EL (cell line): ENCODE results near the gene RAP1GAP2.
"Not testable (repeated sequence)": the region's sequence is repeated elsewhere in the genome, so short reads cannot be mapped to it uniquely, and the experiment has no call there.

Source experiments
- DNase-seq: peaks from one replicate; pipeline ENCODE4 v3.0.0-alpha.2; 2016

Gene RAP1GAP2

DNA sequence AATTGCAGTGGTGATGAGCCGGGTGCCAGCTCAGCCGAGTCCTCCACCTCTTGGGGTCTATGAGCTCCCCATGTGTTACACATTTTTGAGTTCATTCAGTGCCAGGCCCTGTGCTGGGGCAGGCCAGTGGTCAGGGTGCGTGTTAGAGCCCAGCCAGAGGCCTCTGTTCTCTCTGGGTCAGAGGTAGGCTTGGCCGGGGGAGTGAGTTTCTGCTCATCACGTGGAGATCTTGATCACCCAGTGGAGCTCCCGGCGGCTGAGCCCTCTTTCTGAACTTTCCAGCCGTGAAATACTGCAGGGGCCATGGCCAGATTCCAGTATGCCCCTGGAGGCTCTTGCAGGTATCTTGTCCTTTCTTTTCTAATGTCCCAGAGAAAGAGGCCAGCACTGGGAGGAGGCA, 93.0 kb downstream of the RAP1GAP2 start:
- no peak for DNase-seq

DNA sequence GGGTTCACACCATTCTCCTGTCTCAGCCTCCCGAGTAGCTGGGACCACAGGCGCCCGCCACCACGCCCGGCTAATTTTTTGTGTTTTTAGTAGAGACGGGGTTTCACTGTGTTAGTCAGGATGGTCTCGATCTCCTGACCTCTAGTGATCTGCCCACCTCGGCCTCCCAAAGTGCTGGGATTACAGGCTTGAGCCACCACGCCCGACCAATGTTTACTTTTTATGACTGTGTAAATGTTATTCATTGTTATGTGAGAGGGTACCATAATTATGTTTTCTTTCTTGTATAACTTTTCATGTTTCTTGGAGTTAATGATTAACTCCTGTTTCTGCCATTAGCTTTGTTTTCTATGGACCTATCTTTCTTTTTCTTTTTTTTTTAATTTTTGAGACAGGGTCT, 94.5 kb downstream of the RAP1GAP2 start:
- not testable (repeated sequence) for DNase-seq

DNA sequence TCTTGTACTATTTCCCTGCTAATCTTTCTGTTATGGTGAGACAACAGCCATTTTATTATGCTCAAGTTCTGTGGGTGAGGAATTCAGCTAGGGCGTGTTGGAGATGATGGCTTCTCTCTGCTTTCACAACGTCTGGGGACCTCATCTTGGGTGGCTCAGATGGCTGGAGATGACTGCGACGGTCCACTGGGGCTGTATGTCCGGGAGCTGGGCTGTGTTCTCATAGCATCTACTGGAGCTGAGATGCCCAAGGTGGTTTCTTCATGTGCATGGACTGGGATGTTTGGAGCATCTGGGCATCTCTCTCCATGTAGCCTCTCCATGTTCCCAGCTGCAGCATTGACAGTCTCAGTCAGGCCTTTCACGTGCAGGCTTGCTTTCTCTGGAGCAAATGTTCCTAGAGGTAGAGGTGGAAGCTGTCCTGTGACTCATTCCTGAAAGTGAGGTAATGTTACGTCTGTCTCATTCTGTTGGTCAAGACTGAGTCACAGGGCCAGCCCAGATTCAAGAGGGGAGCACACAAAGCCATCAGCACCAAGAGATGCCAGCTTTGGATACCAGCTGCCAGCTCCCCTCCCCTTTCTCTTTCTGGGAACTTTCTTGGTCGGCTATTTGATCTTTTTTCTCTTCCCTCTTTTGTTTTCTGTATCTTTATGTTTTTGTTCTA, 96.2 kb downstream of the RAP1GAP2 start:
- peak; percentile 87 for DNase-seq

DNA sequence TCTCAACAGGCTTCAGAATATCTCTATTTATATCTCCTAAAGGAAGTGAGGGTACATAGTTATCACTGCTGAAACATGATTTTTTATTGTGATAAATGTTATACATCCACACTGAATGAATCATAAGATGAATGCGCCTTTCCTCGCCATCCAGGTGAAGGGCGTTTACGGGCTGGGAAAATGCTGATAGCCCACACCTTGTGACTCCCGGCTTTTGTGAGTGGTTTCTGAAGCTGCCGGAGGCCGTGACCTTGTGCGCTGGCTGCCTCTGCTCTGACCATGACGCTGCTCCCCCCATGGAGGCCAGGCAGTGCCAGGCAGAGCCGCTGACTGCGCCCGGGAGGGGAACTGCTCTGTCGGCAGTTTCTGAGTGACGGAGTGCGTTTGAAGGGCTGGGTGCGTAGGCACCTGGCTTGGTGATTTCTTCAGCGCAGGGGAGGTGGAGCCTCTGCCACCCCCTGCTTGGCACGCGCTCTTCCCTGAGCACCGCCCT, 97.2 kb downstream of the RAP1GAP2 start:
- no peak for DNase-seq

DNA sequence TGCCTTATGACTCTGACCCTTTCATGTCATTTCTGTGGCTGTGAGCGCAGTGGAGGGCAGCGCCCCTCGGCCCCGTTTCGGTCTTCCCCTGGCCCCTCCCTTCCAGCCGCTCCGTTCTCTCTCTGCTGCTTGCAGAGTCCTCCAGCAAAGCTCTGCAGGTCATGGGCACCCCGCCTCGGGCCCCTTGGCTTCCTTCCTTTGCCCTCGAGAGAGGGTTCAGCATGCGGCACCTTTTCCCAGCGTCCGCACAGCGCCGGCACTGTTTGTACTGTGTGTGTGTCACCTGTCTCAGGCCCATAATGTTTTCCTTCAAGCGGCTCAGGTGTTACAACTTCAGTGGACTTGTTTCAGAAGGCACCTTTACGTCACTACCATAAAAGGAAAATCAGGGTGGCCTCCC, 98.5 kb downstream of the RAP1GAP2 start:
- DNase-seq, result no peak

DNA sequence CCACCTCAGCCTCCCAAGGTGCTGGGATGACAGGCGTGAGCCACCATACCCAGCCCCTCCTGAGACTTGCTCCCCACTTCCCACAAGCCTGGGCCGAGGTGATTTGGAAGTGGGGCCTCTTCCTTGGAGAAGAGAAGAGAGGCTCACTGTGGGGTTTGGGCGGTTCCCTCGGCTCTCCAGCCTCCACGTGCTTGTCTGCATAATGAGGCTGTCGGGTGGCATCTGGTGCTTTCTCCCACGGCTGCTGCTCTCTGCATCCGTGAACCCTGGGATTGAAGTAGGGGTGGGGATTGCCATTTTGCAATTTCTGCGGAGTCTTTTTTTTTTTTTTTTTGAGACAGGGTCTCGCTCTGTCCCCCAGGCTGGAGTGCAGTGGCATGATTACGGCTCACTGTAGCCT, 101.4 kb downstream of the RAP1GAP2 start:
- DNase-seq, result no peak

DNA sequence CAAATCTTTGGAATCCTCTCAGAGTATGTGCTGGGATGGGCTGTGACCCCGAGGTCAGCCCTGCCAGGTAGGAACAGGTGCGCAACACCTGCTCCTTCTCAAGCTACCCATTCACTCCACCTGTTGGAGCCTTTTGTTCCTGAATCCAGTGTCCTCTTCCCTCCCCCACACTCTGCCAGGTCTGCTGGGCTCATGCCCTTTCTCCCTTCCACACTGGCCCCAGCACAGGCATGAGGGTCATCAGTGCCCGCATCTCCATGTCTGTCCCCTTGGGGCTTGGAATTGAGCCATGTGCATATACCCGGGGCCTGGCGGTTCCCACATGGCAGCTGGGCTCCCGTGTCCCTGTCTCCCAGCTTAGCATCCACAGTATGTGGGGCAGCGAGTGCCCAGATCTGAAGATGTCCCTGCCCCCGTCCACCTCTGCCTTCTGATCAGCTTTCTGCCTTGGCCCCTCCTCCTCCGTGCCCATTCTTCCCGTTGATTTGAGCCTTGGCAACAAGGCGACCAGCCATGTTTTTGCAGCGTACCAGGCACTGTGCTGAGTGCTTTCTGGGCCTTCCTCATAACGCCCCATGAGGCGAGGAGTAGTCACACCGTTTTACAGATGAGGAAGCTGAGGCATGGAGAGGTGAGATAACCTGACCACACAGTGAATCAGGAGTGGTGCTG, 102.2 kb downstream of the RAP1GAP2 start:
- no peak for DNase-seq

DNA sequence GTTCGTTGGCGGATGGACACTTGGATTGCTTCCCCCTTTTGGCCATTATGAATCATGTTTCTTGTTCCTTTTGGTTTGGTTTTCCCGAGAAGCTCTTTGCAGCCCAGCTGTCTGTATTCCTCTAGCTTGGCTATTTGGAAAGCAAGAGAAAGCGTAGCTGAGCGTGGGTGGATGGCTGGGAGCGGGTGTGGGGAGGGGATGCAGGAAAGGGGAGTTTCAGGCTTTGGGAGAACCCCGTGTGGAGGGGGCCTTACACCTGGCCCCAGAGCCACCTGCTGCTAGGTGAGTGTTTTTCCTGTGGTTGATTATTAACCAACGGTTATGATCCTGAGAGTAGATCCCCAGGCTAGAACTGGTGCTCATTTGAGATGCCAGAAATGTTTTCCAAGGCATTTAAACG, 103.7 kb downstream of the RAP1GAP2 start:
- DNase-seq, result no peak

DNA sequence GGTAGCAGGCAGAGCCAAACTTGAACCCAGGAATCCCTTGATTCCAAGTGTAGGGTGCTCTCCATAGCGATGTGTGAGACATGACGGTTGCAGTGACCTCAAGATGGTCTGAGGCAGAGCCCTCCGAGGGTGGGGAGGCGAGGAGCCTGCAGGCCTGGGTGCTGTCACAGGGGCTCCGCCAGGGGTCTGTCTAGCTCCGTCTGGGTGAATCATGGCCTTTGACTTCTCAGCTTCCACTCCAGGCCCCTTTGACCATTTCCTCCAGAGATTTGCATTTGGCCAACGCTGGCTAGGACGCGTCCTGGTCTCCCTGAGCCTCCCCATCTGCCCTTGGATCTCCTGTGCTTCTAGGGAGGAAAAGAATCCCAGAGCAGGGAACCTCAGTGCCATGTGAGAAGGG, 104.6 kb downstream of the RAP1GAP2 start:
- DNase-seq, result no peak

DNA sequence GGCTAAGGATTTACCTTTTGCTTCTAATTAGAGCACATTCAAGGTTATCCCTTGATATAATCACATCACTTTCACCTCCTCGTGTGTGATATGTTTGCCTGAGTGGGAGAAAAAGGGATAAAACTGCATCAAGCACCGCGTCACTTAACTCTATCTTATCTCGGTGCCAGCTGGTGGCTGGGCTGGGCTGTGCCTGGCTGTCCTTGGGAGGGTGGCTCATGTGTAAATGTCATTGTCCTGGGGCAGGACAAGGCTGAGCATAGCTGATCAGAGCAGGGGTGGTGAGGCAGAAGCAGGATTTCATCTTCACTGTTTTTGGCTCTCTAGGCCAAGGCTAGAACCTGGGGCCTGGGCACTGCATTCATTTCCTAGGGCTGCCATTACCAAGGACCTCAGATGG, 105.3 kb downstream of the RAP1GAP2 start:
- DNase-seq, result no peak

DNA sequence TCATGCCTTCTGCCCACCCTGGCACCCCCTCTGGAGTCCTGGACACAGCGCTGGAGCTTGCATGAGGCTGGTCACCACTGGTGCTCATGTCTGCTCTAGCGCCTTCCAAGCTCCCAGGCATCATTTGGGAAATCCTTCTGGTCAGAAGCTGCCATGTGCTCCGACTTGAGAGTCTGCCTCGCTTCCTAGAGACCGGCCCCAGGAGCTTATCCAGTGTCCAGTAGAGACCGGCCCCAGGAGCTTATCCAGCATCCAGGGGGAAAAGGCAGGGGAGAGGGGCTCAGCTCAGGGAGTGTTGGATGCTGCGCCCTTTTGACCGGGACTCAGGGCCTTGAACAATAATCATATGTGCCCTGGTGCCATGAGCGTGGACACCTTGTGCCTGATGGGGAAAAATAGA, 106.3 kb downstream of the RAP1GAP2 start:
- DNase-seq, result no peak

DNA sequence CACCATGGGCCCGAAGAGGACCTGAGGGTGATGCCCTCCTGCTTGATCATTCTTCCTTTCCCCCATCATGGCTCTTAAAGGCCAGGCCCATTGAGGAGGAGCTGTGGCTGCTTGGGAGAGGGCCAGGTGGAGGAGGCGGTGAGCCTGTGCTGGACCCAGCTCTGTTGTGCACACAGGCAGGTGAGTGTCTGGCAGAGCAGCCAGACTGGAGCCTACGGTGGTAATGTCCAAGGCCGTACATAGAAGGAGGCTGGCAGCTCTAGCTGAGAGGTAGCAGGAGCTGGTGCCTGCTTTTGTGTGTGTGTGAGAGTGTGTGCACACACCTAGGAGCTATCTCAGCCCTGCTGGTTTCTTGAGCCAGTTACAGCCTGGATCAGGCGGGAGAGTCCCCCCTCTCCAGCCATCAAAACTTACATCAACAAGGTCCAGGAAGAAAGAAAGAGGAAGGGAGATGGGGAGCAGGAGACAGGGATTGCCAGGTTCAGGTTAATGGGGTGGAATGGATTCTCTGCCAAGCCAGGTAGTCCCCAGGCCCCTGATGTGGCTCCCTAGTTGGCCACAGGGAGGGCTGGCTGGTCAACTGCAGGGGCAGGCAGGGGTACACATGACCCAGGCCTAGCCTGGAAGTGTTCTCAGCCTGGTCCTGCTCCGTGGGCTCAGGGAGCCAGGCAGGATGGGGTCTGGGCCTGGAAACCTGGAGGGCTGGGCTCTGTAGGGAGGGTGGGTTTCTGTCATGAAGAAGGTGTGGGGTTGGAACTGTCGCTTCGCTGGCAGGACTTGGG, 107.1 kb downstream of the RAP1GAP2 start:
- no peak for DNase-seq

DNA sequence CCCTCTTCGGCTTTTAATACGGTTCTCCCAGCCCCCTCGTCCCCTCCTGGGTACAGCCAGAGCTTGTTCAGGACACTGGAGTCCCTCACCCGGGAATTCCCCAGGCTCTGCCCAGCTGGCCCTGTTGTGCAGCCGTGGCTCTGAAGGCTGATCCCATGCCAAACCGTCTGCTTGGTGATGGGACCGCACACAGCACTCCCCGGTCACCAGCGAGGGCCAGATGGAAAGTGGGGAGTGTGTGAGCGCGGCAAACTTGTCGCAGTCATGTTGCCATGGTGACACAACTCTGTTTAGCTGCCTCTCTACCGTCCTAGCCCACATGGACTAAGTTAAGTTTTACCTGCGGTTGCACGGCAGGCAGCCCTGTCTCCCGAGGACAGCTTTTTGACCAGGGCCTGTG, 107.9 kb downstream of the RAP1GAP2 start:
- no peak for DNase-seq

DNA sequence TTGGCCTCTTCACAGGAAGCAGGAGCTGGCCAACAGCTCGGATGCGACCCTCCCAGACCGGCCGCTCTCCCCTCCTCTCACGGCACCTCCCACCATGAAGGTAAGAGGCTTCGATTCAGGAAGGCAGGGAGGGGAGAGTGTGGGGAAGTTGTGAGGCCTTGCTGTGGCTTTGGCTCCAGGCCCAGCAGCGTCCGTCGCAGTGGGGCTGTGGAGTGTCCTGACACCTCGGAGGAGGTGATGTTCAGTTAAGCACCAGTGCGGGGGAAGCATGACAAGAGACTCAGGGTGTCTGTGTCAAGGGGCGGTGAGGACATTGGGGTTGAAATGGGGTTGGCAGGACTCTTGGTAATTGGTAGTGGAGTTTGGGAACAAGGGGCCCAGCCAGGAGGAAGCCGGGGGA, 109.0 kb downstream of the RAP1GAP2 start:
- no peak for DNase-seq

DNA sequence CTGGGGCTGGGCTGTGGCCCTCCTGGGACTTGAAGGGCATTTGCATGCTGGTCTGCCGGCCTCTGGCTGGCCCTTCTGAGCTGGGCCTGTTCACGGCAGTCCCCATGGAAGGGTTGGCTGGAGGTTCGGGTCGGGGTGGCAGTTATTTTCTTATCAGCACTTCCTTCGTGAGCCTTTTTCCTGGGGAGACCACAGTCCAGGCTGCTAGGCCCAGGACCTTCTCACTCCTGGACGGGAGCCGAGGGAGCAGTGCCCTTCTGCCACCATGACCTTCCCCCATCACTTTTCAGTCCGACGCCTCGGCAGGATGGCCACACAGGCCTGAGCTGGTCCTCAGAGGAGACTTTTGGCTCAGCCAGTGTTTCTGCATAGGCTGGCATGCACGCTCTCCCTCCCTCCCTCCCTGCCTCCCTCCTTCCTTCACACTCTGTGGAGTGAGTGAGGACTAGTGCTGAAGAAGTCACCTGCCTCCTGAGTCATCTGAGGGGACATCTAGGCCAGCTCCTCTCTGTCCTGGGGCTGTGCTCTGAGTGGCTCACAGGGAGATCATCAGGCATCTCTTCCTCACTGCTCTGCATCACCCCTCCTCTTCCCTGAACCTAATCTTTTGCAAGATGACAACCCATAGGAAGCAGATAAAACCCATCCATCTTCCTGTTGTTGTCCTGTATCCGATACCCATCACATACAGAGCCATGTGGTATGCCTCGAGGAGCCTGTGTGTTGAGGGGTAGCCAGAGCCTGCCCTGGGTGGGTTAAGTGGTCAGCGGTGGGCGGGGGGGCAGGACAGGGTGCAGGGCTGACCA, 109.7 kb downstream of the RAP1GAP2 start:
- no peak for DNase-seq

DNA sequence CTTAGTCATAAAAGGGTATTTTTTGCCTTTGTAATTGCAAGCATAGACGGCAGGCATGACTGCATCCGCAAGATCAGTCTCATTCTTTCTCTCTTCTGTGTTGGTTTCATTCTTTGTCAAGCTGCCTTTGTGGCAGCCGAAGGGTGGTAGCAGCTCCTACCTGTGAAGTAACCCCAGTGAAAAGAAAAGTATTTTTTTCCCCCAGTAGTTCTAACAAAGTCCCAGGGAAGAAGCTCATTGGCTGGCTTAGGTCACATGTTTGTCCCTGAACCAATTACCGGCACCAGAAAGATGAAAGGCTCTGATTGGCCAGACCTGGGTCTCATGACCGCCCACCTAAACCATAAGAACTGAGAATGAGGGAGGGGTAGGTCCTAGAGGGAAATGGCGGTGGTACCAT, 110.7 kb downstream of the RAP1GAP2 start:
- no peak for DNase-seq

DNA sequence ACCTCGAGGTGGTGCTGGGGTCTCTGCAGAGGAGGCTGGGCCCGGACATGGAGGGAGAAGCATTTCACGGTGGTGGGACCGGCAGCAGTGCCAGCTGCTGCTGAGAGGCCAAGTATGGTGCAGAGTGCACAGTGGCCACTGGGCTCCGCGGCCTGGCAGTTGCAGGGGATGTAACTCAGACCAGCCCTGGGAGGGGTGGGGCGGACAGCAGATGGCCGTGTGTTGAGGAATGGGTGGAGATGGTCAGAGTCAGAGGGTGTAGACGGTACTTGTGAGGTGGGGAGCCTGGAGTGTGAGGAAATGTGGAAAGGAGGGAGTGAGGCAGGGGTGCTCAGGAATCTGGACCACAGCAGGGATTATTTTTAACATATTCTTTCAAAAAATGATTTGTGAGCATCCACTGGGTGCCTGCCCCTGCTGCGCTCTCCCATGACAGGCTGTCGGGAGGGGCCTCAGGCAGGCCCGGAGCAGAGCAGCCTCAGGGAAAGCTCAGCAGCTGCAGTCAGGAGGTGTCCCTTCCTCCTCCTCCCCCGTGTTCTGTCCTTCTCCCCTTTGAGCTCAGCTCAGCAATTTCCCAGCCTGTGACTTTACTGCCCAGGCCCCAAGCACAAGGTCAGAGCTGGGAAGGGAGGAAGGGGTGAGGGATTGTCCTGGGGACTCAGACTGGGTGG, 113.1 kb downstream of the RAP1GAP2 start:
- DNase-seq, result no peak

DNA sequence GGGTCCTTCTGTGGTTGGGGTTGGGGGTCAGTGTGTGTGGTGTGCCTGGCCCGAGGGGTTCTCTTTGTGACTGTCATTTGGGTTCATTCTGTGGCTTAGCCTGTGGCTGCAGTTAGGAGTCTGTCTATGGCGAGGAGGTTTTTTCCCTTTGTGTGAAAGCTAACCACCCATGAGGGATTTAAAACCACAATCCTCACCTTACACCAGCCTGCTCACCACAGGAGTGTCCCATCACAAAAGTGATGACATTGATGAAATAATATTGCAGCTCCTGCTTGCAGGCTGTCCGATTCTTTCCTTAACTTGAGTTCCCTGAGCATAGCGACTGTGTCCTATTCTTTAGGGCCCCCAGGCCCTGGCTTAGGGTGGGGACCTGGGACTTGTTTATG, 113.6 kb downstream of the RAP1GAP2 start:
- DNase-seq, result no peak

DNA sequence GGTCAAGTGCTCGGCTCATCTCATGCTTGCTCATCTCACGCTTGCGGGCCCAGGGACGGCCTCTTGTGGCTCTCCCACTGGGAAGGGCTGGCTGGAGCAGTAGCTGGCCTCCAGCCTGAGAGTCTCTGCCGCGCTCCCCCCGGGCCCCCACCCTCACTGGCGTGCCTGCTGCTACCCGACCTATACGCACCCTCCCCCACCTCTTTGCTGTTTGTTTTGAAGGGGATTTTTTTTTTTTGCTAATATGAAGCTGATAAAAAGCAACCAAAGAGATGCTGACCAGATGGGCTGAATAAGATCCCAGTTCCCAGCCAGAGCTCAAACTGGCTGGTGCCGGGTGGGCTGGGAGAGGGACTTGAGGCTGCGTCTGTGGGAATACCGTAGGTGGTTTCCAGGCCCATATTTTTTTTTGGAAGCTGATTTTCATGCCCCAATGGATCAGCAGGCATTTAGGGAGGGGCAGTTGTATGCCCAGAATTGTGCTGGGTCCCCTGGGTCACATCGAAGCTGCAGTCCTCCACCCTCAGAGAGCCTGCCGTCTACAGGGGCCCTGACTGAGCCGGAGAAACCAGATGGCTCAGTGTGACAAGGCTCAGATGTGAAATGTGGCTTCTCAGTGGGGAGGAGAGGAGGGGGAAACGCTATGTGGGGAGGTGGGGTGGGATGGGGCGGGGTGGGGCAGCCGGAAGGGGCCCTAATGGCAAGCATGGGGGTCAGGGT, 115.0 kb downstream of the RAP1GAP2 start:
- DNase-seq, result no peak

DNA sequence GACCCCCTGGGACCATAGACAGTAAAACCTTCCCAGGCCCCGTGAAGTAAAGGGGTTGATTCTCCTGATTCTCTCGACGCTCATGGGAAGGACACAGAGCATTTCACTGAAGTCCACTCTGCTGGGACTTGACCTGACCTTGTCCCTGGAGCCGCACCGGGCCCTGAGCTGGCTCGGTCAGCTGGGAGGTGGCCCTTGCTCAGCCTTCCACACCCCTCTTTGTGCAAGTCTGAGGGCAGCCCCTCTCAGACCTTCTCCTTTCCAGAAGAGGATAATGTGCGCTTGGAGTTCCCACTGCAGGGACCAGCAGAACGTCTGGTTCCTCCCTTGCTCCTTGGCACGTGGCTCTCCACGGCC, 115.5 kb downstream of the RAP1GAP2 start:
- no peak for DNase-seq

DNA sequence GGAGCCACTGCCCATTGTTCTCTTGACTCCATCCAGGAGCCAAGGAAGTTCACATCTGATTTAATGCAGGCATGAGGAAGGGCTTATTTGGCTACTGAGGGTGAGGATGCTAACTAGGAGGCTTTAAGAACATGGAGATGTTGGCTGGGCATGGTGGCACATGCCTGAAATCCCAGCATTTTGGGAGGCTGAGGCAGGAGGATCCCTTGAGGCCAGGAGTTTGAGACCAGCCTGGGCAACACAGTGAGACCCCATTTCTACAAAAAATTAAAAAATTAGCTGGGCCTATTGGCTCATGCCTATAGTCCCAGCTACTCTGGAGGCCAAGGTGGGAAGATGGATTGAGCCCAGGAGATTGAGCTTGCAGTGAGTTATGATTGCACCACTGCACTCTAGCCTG, 116.5 kb downstream of the RAP1GAP2 start:
- DNase-seq, result no peak

DNA sequence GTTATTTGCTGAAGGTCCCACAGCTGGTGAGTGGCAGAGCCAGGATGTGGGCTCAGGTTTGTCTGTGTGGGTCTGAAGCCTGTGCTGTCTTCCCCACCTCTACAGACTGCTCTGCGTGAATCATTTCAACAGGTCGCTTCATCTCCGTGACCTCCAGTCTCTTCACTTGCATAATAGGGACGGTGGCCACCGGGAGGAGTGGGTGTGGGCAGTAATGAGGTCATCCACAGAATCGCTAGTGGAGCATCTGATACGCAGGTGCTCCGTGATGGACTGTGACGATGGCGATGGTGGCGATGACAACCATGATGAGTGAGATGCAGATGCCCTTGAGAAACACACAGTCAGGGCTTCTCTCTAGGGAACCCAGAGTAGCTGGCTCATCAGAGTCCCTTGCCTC, 120.2 kb downstream of the RAP1GAP2 start:
- no peak for DNase-seq
